ENCODE results near the gene GSK3A.

DNA sequence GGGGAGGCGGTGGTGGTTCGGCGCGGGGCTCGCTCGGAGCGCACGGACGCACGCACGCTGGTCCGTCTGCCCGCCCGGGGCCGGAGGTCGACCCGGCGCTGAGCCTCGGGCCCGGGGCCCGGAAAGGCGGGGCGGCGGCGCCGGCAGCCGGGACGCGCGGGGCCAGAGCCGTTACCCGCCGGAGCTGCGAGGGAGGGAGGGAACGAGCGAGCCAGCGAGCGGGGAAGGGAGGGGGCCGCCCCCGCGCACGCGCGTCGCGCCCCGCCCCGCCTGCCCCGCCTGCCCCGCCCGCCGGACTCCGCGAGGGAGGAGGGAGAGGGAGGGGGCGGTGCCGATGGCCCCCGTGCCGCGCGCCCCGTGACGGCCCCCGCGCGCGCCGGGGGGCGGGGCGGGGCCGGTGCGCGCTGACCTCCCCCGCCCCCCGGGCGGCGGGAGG, 41.7 kb upstream of the GSK3A start:
- TF ChIP-seq ESRRA (IDR thresholded peaks at IDR 0.05; ENCODE audit: borderline replicate concordance, low read depth) (no peak), CTCF (IDR thresholded peaks at IDR 0.05 in 2 of 3, conservative IDR thresholded peaks at IDR 0.05 in 1 of 3; ENCODE audit: insufficient read depth in 2 of 3, low read depth in 1 of 3, low read length in 3 of 3) (no peak), ARNT (IDR thresholded peaks at IDR 0.05) (no peak), POLR2A (conservative IDR thresholded peaks at IDR 0.05) (no peak)
